Dedifferentiated amniotic fluid mesenchymal stem cell (primary cell): Measurements from ENCODE around the gene MFNG.

Experiments used
- DNase-seq: peaks from one replicate; pipeline ENCODE4 v3.0.0-alpha.2; 2016; ENCODE audit errors: extremely low spot score

Gene MFNG

GRCh38 chr22:37493979-37494378, 7.8 kb upstream of the MFNG start:
- DNase-seq = no peak

GRCh38 chr22:37492428-37493344, 6.5 kb upstream of the MFNG start:
- no peak for DNase-seq

- no peak for DNase-seq
These were observed 5.6 kb upstream of the MFNG start for GRCh38 chr22:37491559-37492427.

- no peak for DNase-seq
These were observed 4.9 kb upstream of the MFNG start for GRCh38 chr22:37491106-37491505.

- DNase-seq = no peak
These were observed 3.8 kb upstream of the MFNG start for GRCh38 chr22:37489983-37490382.

- no peak for DNase-seq
These were observed 2.4 kb upstream of the MFNG start for GRCh38 chr22:37488337-37489135.

GRCh38 chr22:37487571-37487970, 1.4 kb upstream of the MFNG start:
- DNase-seq = no peak

- no peak for DNase-seq
These were observed 945 bp upstream of the MFNG start for GRCh38 chr22:37487129-37487528.

GRCh38 chr22:37485395-37486223, 575 bp downstream of the MFNG start:
- no peak for DNase-seq

- no peak for DNase-seq
These were observed 1.4 kb downstream of the MFNG start for GRCh38 chr22:37484480-37485394.

GRCh38 chr22:37483050-37483449, 3.1 kb downstream of the MFNG start:
- DNase-seq = no peak

- no peak for DNase-seq
These were observed 3.9 kb downstream of the MFNG start for GRCh38 chr22:37482244-37482643.

GRCh38 chr22:37481347-37481907, 4.8 kb downstream of the MFNG start:
- DNase-seq = no peak

- DNase-seq = no peak
These were observed 5.5 kb downstream of the MFNG start for GRCh38 chr22:37480387-37481346.

GRCh38 chr22:37479196-37479595, 7.0 kb downstream of the MFNG start:
- no peak for DNase-seq

- no peak for DNase-seq
These were observed 9.5 kb downstream of the MFNG start for GRCh38 chr22:37476389-37477329.

GRCh38 chr22:37474447-37475090, 11.6 kb downstream of the MFNG start:
- no peak for DNase-seq
